EL (cell line): ENCODE measurements around the gene BCAS1.
A peak's percentile ranks its signal among the peaks of the same experiment; 100 is the strongest.
"Not testable (repeated sequence)": the region's sequence is repeated elsewhere in the genome, so short reads cannot be mapped to it uniquely, and the experiment has no call there.

Experiments
- DNase-seq: peaks from one replicate; pipeline ENCODE4 v3.0.0-alpha.2; 2016

Gene BCAS1

GRCh38 chr20:53939572-53940359 is 130.6 kb downstream of the BCAS1 start:
- peak; percentile 95 for DNase-seq

- DNase-seq = no peak
Measured at GRCh38 chr20:53939190-53939571, 131.2 kb downstream of the BCAS1 start.

GRCh38 chr20:53938739-53939138 is 131.7 kb downstream of the BCAS1 start:
- no peak for DNase-seq

GRCh38 chr20:53937929-53938367 is 132.4 kb downstream of the BCAS1 start:
- no peak for DNase-seq

- no peak for DNase-seq
Measured at GRCh38 chr20:53937339-53937741, 133.1 kb downstream of the BCAS1 start.

GRCh38 chr20:53935344-53936084 is 134.9 kb downstream of the BCAS1 start:
- DNase-seq = no peak

- peak; percentile 91 for DNase-seq
Measured at GRCh38 chr20:53934421-53935343, 135.7 kb downstream of the BCAS1 start.

GRCh38 chr20:53933232-53933846 is 137.1 kb downstream of the BCAS1 start:
- no peak for DNase-seq

- DNase-seq = not testable (repeated sequence)
Measured at GRCh38 chr20:53932655-53933192, 137.7 kb downstream of the BCAS1 start.

GRCh38 chr20:53931597-53931996 is 138.8 kb downstream of the BCAS1 start:
- no peak for DNase-seq

- peak; percentile 59 for DNase-seq
Measured at GRCh38 chr20:53930651-53931504, 139.5 kb downstream of the BCAS1 start.

GRCh38 chr20:53929974-53930650 is 140.3 kb downstream of the BCAS1 start:
- no peak for DNase-seq

GRCh38 chr20:53929399-53929798 is 141.0 kb downstream of the BCAS1 start:
- DNase-seq = no peak

- DNase-seq = no peak
Measured at GRCh38 chr20:53927990-53928389, 142.4 kb downstream of the BCAS1 start.

- DNase-seq = peak; percentile 90
Measured at GRCh38 chr20:53926428-53927028, 143.9 kb downstream of the BCAS1 start.

- DNase-seq = no peak
Measured at GRCh38 chr20:53925651-53926401, 144.6 kb downstream of the BCAS1 start.

- no peak for DNase-seq
Measured at GRCh38 chr20:53923566-53924369, 146.6 kb downstream of the BCAS1 start.

GRCh38 chr20:53922901-53923314 is 147.5 kb downstream of the BCAS1 start:
- no peak for DNase-seq
